H1 (cell line): Measurements from ENCODE around the gene TCIRG1. TPM values are rescaled to one million over a fixed set of nuclear protein-coding genes. Genes with fewer than 3 reads are reported as not detected.
A peak's percentile ranks its signal among the peaks of the same experiment; 100 is the strongest.

Source experiments
- CTCF ChIA-PET: fragments of 300-600 bp; sonication (Branson Sonifier 250); formaldehyde crosslinking; loops from one replicate; lab custom pipeline; 2021; ENCODE audit not compliant: partially characterized antibody; lab: Charles Lee
- POLR2A ChIA-PET: fragments of 300-600 bp; sonication (Branson Sonifier 250); formaldehyde crosslinking; loops from one replicate; lab custom pipeline; 2021; ENCODE audit warnings: inconsistent platforms; ENCODE audit not compliant: partially characterized antibody; lab: Charles Lee
- DNase-seq, 2 experiments: peaks; one replicate each; pipeline versions ENCODE4 v3.0.0 to v3.0.0-alpha.2; 2010 to 2022; ENCODE audit warnings: low spot score in 2 of 2, low read depth in 1 of 2, mixed read lengths in 1 of 2
- FAIRE-seq: peaks from 2 replicates; lab custom pipeline; 2011; peaks lifted over from hg19 to GRCh38; lab: Jason Lieb, UNC
- H2AFZ ChIP-seq: 2 replicates; pipeline ENCODE4 v1.8.1; 2012; ENCODE audit warnings: low read length, inconsistent platforms
- H2AK5ac ChIP-seq: 2 replicates; pipeline ENCODE4 v1.6.1; 2013; ENCODE audit warnings: low read depth, low read length
- H2BK120ac ChIP-seq: replicated peaks from 2 replicates; pipeline ENCODE3; 2013; ENCODE audit warnings: low read depth, low read length, inconsistent platforms
- H2BK12ac ChIP-seq: 2 replicates; pipeline ENCODE4 v1.6.1; 2013; ENCODE audit warnings: low read depth, low read length
- H2BK15ac ChIP-seq: 2 replicates; pipeline ENCODE4 v1.6.1; 2013; ENCODE audit warnings: low read length
- H2BK20ac ChIP-seq: 2 replicates; pipeline ENCODE4 v1.6.1; 2013; ENCODE audit warnings: low read length
- H2BK5ac ChIP-seq: 2 replicates; pipeline ENCODE4 v1.6.1; 2013; ENCODE audit warnings: low read depth, low read length
- H3K14ac ChIP-seq: 2 replicates; pipeline ENCODE4 v1.6.1; 2013; ENCODE audit warnings: inconsistent platforms; ENCODE audit not compliant: insufficient read length
- H3K18ac ChIP-seq: 2 replicates; pipeline ENCODE4 v1.6.1; 2013; ENCODE audit warnings: low read length; ENCODE audit errors: extremely low read depth
- H3K23ac ChIP-seq: 2 replicates; pipeline ENCODE4 v1.6.1; 2013; ENCODE audit warnings: inconsistent platforms; ENCODE audit not compliant: insufficient read length
- H3K23me2 ChIP-seq: 2 replicates; pipeline ENCODE4 v1.6.1; 2013; ENCODE audit warnings: low read depth, low read length
- H3K27ac ChIP-seq: 2 replicates; pipeline ENCODE4 v1.6.1; 2011; ENCODE audit warnings: low read depth, low read length, inconsistent platforms
- H3K27me3 ChIP-seq, 4 experiments: replicated peaks in 1 of 4; 1 replicate in 1 of 4; 2 replicates in 3 of 4; pipeline versions ENCODE4 v1.6.1 to v1.8.1; 2011 to 2013; ENCODE audit warnings: low read length in 3 of 4, mild to moderate bottlenecking in 3 of 4, inconsistent platforms in 2 of 4, mixed read lengths in 2 of 4, moderate library complexity in 1 of 4; ENCODE audit not compliant: control insufficient read depth in 3 of 4, insufficient read depth in 3 of 4; ENCODE audit errors: extremely low read depth in 1 of 4
- H3K36me3 ChIP-seq, 4 experiments: 2 replicates each; pipeline versions ENCODE4 v1.6.1 to v1.8.1; 2011 to 2013; ENCODE audit warnings: mild to moderate bottlenecking in 4 of 4, low read length in 3 of 4, moderate library complexity in 2 of 4, control low read depth in 1 of 4, inconsistent platforms in 1 of 4; ENCODE audit not compliant: insufficient read depth in 4 of 4, control insufficient read depth in 2 of 4
- H3K4ac ChIP-seq: replicated peaks from 2 replicates; pipeline ENCODE3; 2013; ENCODE audit warnings: low read length, low read depth, mixed read lengths, inconsistent platforms; ENCODE audit not compliant: insufficient read length
- H3K4me1 ChIP-seq, 4 experiments: replicated peaks in 1 of 4; 1 replicate in 1 of 4; 2 replicates in 3 of 4; pipeline versions ENCODE4 v1.6.1 to v1.8.1; 2011 to 2013; ENCODE audit warnings: low read length in 3 of 4, inconsistent platforms in 2 of 4, mixed read lengths in 1 of 4; ENCODE audit not compliant: insufficient read depth in 4 of 4, control insufficient read depth in 3 of 4
- H3K4me2 ChIP-seq, 2 experiments: 2 replicates each; pipeline versions ENCODE4 v1.6.1 to v1.8.1; 2011 to 2013; ENCODE audit warnings: low read depth in 2 of 2, low read length in 2 of 2, control low read depth in 1 of 2, inconsistent platforms in 1 of 2, mild to moderate bottlenecking in 1 of 2; ENCODE audit not compliant: insufficient read depth in 1 of 2
- H3K4me3 ChIP-seq, 4 experiments: fragments of 200-600, 300-600 bp in 1 of 4; sonication (generic), shearing (Covaris generic), sonication (Bioruptor Twin) in 1 of 4; 2 replicates each; pipeline versions ENCODE4 v1.5.1 to v1.8.1; 2011 to 2016; ENCODE audit warnings: low read length in 4 of 4, low read depth in 3 of 4, control low read depth in 2 of 4, inconsistent platforms in 2 of 4, mild to moderate bottlenecking in 2 of 4, mixed read lengths in 1 of 4, moderate library complexity in 1 of 4; ENCODE audit not compliant: insufficient read depth in 2 of 4; ENCODE audit errors: extremely low read depth in 1 of 4
- H3K56ac ChIP-seq: replicated peaks from 2 replicates; pipeline ENCODE3; 2013; ENCODE audit warnings: low read depth, mild to moderate bottlenecking, mixed read lengths, low read length, inconsistent platforms; ENCODE audit not compliant: insufficient read length
- H3K79me1 ChIP-seq: 2 replicates; pipeline ENCODE4 v1.6.1; 2013; ENCODE audit warnings: low read depth, low read length, control low read depth
- H3K79me2 ChIP-seq, 2 experiments: 2 replicates each; pipeline versions ENCODE4 v1.6.1 to v1.8.1; 2012 to 2013; ENCODE audit warnings: low read length in 2 of 2, mild to moderate bottlenecking in 2 of 2, inconsistent platforms in 1 of 2; ENCODE audit not compliant: insufficient read depth in 2 of 2, control insufficient read depth in 1 of 2
- H3K9ac ChIP-seq, 4 experiments: replicated peaks in 1 of 4; 1 replicate in 1 of 4; 2 replicates in 3 of 4; pipeline versions ENCODE4 v1.6.1 to v1.8.1; 2011 to 2013; ENCODE audit warnings: low read depth in 3 of 4, low read length in 3 of 4, control low read depth in 2 of 4, mild to moderate bottlenecking in 2 of 4, moderate library complexity in 2 of 4, inconsistent platforms in 1 of 4; ENCODE audit errors: extremely low read depth in 1 of 4
- H3K9me3 ChIP-seq, 2 experiments: 2 replicates each; pipeline versions ENCODE4 v1.6.1 to v1.8.1; 2012 to 2013; ENCODE audit warnings: mild to moderate bottlenecking in 2 of 2, moderate library complexity in 2 of 2, control low read depth in 1 of 2, inconsistent platforms in 1 of 2, low read depth in 1 of 2, low read length in 1 of 2, mixed read lengths in 1 of 2; ENCODE audit not compliant: insufficient read depth in 2 of 2
- H4K20me1 ChIP-seq, 2 experiments: replicated peaks in 1 of 2; 2 replicates each; pipeline versions ENCODE3 to v1.8.1; 2011 to 2013; ENCODE audit warnings: inconsistent platforms in 2 of 2, low read length in 2 of 2, mild to moderate bottlenecking in 1 of 2; ENCODE audit not compliant: insufficient read depth in 2 of 2, control insufficient read depth in 1 of 2
- H4K5ac ChIP-seq: 2 replicates; pipeline ENCODE4 v1.6.1; 2013; ENCODE audit warnings: low read length, low read depth, mixed read lengths, inconsistent platforms; ENCODE audit not compliant: insufficient read length
- H4K8ac ChIP-seq: 2 replicates; pipeline ENCODE4 v1.8.0; 2013; ENCODE audit warnings: mild to moderate bottlenecking, moderate library complexity, low read length, inconsistent platforms; ENCODE audit not compliant: insufficient read depth; ENCODE audit errors: extremely low read depth
- H4K91ac ChIP-seq: replicated peaks from 2 replicates; pipeline ENCODE3; 2013; ENCODE audit warnings: low read length, mixed read lengths, inconsistent platforms; ENCODE audit not compliant: insufficient read length
- E2F6 ChIP-seq: IDR thresholded peaks from 2 replicates; pipeline ENCODE4 v1.6.1; 2012; ENCODE audit warnings: inconsistent platforms
- KDM1A ChIP-seq: fragments of 200-600, 300-600 bp; sonication (generic); IDR thresholded peaks from 2 replicates; pipeline ENCODE4 v1.7.1; 2016; ENCODE audit warnings: mild to moderate bottlenecking, low read length, borderline replicate concordance
- WGBS, 2 experiments: shearing (Covaris generic) in 1 of 2; methylation state at CpG; one replicate each; pipeline versions ENCODE4 v1.1.6 to v1.1.7; 2013 to 2015; ENCODE audit warnings: low lambda C conversion rate in 2 of 2, mixed read lengths in 2 of 2, inconsistent platforms in 1 of 2, low coverage in 1 of 2, missing lambda C conversion rate in 1 of 2; ENCODE audit not compliant: insufficient replicate concordance in 2 of 2, insufficient coverage in 1 of 2, insufficient read length in 1 of 2; ENCODE audit errors: extremely low coverage in 1 of 2, missing lambda C conversion rate in 1 of 2; 5-methylcytosine and 5-hydroxymethylcytosine counted together
- polyA plus RNA-seq, 7 experiments: library from polyadenylated mRNA; depleted of rRNA in 3 of 7; stranded (reverse) in 5 of 7; unstranded in 2 of 7; fragments of >200 nt in 5 of 7; fragments of 200-250 nt in 2 of 7; gene quantifications; 1 replicate in 5 of 7; 2 replicates in 1 of 7; 4 replicates in 1 of 7; pipeline versions ENCODE4 v1.2.1 to v1.2.3, GENCODE V29; 2011 to 2013; ENCODE audit warnings: missing spikeins in 2 of 7, mixed read lengths in 2 of 7
- total RNA-seq: library from RNA; stranded (reverse); fragmentation: NEBNext Ultra II Directional; extraction: Animal tissue kit (Norgen Biotek cat#: 25700); gene quantifications from 2 replicates; pipeline ENCODE4 v1.2.1, GENCODE V29; 2021

Gene TCIRG1
- total and polyA plus RNA-seq, 2 of the 8 experiments (the other 6 are each of a cell fraction or from before 2014, with no cell fraction given): 25.3 to 39.6 TPM

GRCh38 chr11:68031144-68031464, 7.7 kb upstream of the TCIRG1 start:
- 39% methylated on average over 10 of the region's 10 CpGs; no CpG with 5 or more reads in 1 of the 2 experiments for WGBS, 2 experiments
- POLR2A ChIA-PET: interaction anchor here (1.8 to 16.6 kb wide), 3 partner anchors 10 to 21 kb away, joined by 6 to 183 read pairs (median 24); no protein-coding TSS in a partner anchor
- Histone ChIP-seq H3K4me3 (peak overlapping the region; percentile 73 to 82 (median 80)), H2AK5ac (0 out of 2 replicates have a peak overlapping the region, but pooled peaks have one; percentile 24), H4K5ac (no peak overlapping the region), H3K4me1 (peaks cover 0 to 8% (median 6%) of the 10 kb centered on the region in 4 experiments; a peak in 5 of 7 replicates), H2BK120ac (no peak overlapping the region), H3K9me3 (no peaks in the 10 kb centered on the region), H3K27ac (peak overlapping the region; percentile 83), H2BK12ac (no peak overlapping the region)
- DNase-seq: no peak
- TF ChIP-seq E2F6 (no peak), KDM1A (0 out of 2 replicates have a peak, but pooled peaks have one; percentile 68)
- TF ChIP-seq, all 59 proteins: peak for 1
- H4K91ac ChIP-seq: no peak overlapping the region
- no peak overlapping the region for H3K4ac ChIP-seq
- H3K23me2 ChIP-seq: peaks cover 3% of the 10 kb centered on the region; the same call in 1 of the 2 replicates
- peak overlapping the region in 3 of 4 experiments; percentile 65 to 94 (median 91); a peak in 6 of 7 replicates for H3K9ac ChIP-seq
- H3K14ac ChIP-seq: no peak overlapping the region
- H3K36me3 ChIP-seq: peaks cover 4 to 17% (median 15%) of the 10 kb centered on the region in 4 experiments
- H3K4me2 ChIP-seq: peak overlapping the region; percentile 76 to 86
- H3K56ac ChIP-seq: no peak overlapping the region
- no peak overlapping the region for H2BK20ac ChIP-seq
- no peak for FAIRE-seq
- CTCF ChIA-PET: interaction anchor here (0.7 to 1.3 kb wide), 6 partner anchors 10 to 165 kb away, joined by 3 to 4 read pairs (median 3); partner anchors contain the start of gene ALDH3B1
- H4K20me1 ChIP-seq: peaks cover 0 to 5% of the 10 kb centered on the region in 2 experiments
- no peak overlapping the region for H3K23ac ChIP-seq
- H2BK5ac ChIP-seq: peak overlapping the region; percentile 96
- H3K79me2 ChIP-seq: peaks cover 0 to 22% of the 10 kb centered on the region in 2 experiments; a peak in 2 of 4 replicates
- peaks cover 11% of the 10 kb centered on the region for H3K79me1 ChIP-seq
- no peak overlapping the region for H2BK15ac ChIP-seq
- H3K18ac ChIP-seq: no peak overlapping the region; the same call in 1 of the 2 replicates
- H4K8ac ChIP-seq: 0 out of 2 replicates have a peak overlapping the region, but pooled peaks have one; percentile 22
- no peaks in the 10 kb centered on the region for H3K27me3 ChIP-seq
- no peak overlapping the region for H2AFZ ChIP-seq
